Small intestine (tissue), 7 donors: Measurements from ENCODE around the gene CPED1. TPM values are rescaled to one million over a fixed set of nuclear protein-coding genes. Genes with fewer than 3 reads are reported as not detected.

ENCODE experiments used
- DNase-seq, 2 donors: peaks; one replicate each; pipeline versions ENCODE4 v3.0.0 to v3.0.0-alpha.2; 2013
- FAIRE-seq: peaks from 2 replicates; lab custom pipeline; 2012; peaks lifted over from hg19 to GRCh38; lab: Jason Lieb, UNC
- H3K27ac ChIP-seq, 3 donors: one replicate each; pipeline ENCODE4 v1.5.1; 2013; ENCODE audit warnings: low read length in 2 of 3, mild to moderate bottlenecking in 2 of 3, control low read depth in 1 of 3, inconsistent platforms in 1 of 3, low read depth in 1 of 3, moderate library complexity in 1 of 3
- H3K27me3 ChIP-seq, 3 donors: one replicate each; pipeline ENCODE4 v1.6.1; 2013; ENCODE audit warnings: low read length in 3 of 3, inconsistent platforms in 1 of 3; ENCODE audit not compliant: control insufficient read depth in 3 of 3, insufficient read depth in 3 of 3
- H3K36me3 ChIP-seq, 3 donors: one replicate each; pipeline ENCODE4 v1.6.1; 2013; ENCODE audit warnings: low read length in 3 of 3, inconsistent platforms in 1 of 3, low read depth in 1 of 3, mild to moderate bottlenecking in 1 of 3, moderate library complexity in 1 of 3; ENCODE audit not compliant: control insufficient read depth in 3 of 3, insufficient read depth in 2 of 3
- H3K4me1 ChIP-seq, 3 donors: one replicate each; pipeline ENCODE4 v1.6.1; 2013; ENCODE audit warnings: low read length in 2 of 3, inconsistent platforms in 1 of 3, low read depth in 1 of 3, mild to moderate bottlenecking in 1 of 3, moderate library complexity in 1 of 3; ENCODE audit not compliant: control insufficient read depth in 3 of 3, insufficient read depth in 2 of 3
- H3K4me3 ChIP-seq, 3 donors: one replicate each; pipeline ENCODE4 v1.5.1; 2013; ENCODE audit warnings: low read length in 3 of 3, control low read depth in 1 of 3, inconsistent platforms in 1 of 3, low read depth in 1 of 3, mild to moderate bottlenecking in 1 of 3, moderate library complexity in 1 of 3
- H3K9me3 ChIP-seq, 2 donors: one replicate each; pipeline ENCODE4 v1.6.1; 2013; ENCODE audit warnings: low read depth in 1 of 2, low read length in 1 of 2; ENCODE audit not compliant: control insufficient read depth in 2 of 2, insufficient read depth in 1 of 2
- WGBS, 3 donors: extraction: QIAGEN DNeasy Blood & Tissue Kit; methylation state at CpG; one replicate each; pipeline ENCODE4 v1.1.7; 2013; 5-methylcytosine and 5-hydroxymethylcytosine counted together
- polyA plus RNA-seq, 4 donors: library from polyadenylated mRNA; stranded (reverse) in 3 of 4; unstranded in 1 of 4; fragments of 200-250 nt in 3 of 4; fragments of 120-200 nt in 1 of 4; gene quantifications; one replicate each; pipeline versions ENCODE4 v1.2.1 to v1.2.3, GENCODE V29; 2013
- donor health status: healthy with polysubstance abuse.
- donor health status: control.
- donor health status: control.
- donor health status: Bipolar disorder and iron deficiency.
- donor health status: healthy.

Gene CPED1
- polyA plus RNA-seq, 4 donors, result 0.22 to 8.7 (median 1.9) TPM

DNA sequence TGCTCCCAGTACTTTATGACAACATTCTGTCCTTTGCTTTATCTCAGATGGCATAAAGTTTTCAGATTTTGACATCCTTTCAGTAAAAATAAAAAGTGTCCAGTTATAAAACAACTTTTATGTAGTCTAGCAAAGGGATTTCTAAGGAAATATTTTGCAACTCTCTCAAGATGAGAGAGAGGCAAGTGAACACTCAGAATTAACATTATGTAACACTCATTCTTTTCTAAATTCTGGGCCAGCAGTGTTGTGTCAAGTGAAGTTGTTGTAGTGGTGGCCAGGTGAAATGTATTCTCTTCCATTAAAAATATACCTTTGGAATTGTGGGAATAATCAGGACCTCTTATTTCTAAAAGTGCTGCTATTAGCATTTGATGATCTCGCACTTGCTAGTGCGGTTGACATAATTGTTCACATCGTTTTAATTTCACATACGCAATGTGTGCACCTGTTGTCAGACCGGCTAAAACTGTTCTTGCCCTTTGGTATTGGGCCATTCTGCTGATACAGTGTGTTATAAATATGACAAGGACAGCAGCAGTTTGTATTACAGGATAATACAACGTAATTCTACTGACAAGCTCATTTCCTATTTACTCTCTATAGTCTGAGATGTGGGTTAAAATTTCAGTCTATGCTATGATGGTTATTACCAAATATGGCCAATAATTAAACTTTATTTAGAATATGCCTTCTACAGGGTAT is 23.8 kb downstream of the CPED1 start:
- FAIRE-seq, result no peak

GRCh38 chr7:121012919-121013318 is 24.4 kb downstream of the CPED1 start:
- Histone ChIP-seq H3K4me3 (no peak overlapping the region), H3K27me3 (no peaks in the 10 kb centered on the region)
- no peak for FAIRE-seq

More for the DNA sequence above, 23.8 kb downstream of the CPED1 start:
- H3K4me3 ChIP-seq, result no peak overlapping the region
- DNase-seq, result no peak
- no peaks in the 10 kb centered on the region for H3K4me1 ChIP-seq
- H3K27me3 ChIP-seq, result no peaks in the 10 kb centered on the region
- no peak overlapping the region for H3K27ac ChIP-seq
- H3K36me3 ChIP-seq, result no peaks in the 10 kb centered on the region
- 47 to 82% (median 62%) methylated on average over 6 of the region's 6 CpGs for WGBS, 3 donors
- H3K9me3 ChIP-seq, result no peaks in the 10 kb centered on the region

DNA sequence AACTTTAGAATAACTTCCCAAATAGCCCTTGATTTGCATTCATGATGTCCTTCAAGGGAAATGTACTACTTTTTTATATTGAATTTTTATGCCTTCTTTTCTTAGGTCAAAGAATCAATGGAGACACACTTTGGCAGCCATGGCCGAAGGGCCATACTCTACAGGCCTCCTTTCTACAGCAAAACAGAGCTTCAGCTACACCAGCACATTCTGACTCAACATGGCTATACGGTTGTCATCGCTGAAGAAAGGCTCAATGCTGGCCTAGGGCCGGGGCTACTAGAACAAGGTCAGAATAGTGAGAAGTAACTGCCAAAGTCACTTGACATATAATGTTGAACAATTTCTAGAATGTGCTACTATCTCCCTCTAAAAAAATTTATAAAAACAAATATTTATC is 27.0 kb downstream of the CPED1 start:
- Histone ChIP-seq H3K4me3 (no peak overlapping the region), H3K9me3 (no peaks in the 10 kb centered on the region), H3K36me3 (no peaks in the 10 kb centered on the region), H3K4me1 (no peaks in the 10 kb centered on the region), H3K27me3 (no peaks in the 10 kb centered on the region), H3K27ac (no peak overlapping the region)
- FAIRE-seq (no peak), DNase-seq (no peak)
- 90 to 96% (median 91%) methylated on average over 4 of the region's 4 CpGs for WGBS, 3 donors

More at GRCh38 chr7:121012919-121013318, 24.4 kb downstream of the CPED1 start:
- no peak overlapping the region for H3K27ac ChIP-seq
- WGBS, 3 donors, result 72 to 79% (median 73%) methylated on average over 2 of the region's 2 CpGs
- no peaks in the 10 kb centered on the region for H3K4me1 ChIP-seq
- no peaks in the 10 kb centered on the region for H3K9me3 ChIP-seq
- no peak for DNase-seq
- H3K36me3 ChIP-seq, result no peaks in the 10 kb centered on the region

DNA sequence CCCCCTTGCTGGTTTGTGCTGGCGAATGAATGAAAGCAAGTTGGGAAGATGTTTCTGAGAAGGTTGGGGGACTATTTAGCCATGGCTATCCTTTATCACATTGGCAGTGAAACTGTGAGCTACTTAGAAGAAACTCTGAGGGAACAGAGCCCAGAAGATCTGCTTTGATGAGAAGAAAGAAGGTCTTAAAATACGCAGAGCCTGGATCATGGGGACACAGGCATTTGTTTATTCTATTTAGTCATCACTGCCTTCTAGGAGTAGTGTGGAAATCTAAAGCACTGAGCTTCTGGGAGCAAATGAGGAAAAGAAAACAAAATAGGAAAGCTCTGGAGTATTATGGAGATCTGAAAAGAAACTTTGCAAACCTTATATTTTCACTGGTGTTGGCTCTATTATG is 28.5 kb downstream of the CPED1 start:
- FAIRE-seq (no peak), DNase-seq (no peak)
- no peaks in the 10 kb centered on the region for H3K9me3 ChIP-seq
- no peaks in the 10 kb centered on the region for H3K27me3 ChIP-seq
- H3K4me3 ChIP-seq, result no peak overlapping the region
- 72 to 96% (median 83%) methylated on average over 2 of the region's 2 CpGs for WGBS, 3 donors
- peak overlapping the region in 1 of 3 donors; percentile 36 for H3K27ac ChIP-seq
- H3K36me3 ChIP-seq, result no peaks in the 10 kb centered on the region
- no peaks in the 10 kb centered on the region for H3K4me1 ChIP-seq

DNA sequence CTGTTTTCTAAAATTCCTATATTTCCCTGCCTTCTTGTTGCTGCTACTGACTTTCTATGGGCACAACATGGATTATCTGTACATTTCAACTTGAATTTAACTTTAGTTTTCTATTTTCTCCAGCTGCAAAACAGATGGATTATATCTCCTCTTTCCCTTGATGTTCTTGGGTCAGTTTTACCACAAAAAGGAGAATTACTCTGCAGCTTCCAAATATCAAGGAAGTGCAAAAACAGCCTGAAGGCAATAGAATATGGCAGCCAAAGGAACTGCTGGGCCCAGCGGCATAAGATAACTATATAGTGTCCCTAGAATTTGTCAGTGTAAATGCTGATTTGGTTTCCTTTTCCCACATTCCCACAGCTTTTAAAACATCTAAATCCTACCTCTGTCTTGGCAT is 29.1 kb downstream of the CPED1 start:
- no peaks in the 10 kb centered on the region for H3K4me1 ChIP-seq
- no peak for DNase-seq
- H3K9me3 ChIP-seq, result no peaks in the 10 kb centered on the region
- WGBS, 3 donors, result 77 to 93% (median 86%) methylated on average over 1 of the region's 1 CpG
- H3K27ac ChIP-seq, result peak overlapping the region in 1 of 3 donors; percentile 52
- H3K36me3 ChIP-seq, result no peaks in the 10 kb centered on the region
- no peaks in the 10 kb centered on the region for H3K27me3 ChIP-seq
- H3K4me3 ChIP-seq, result no peak overlapping the region
- FAIRE-seq, result no peak

GRCh38 chr7:121019018-121019417 is 30.5 kb downstream of the CPED1 start:
- Histone ChIP-seq H3K4me3 (no peak overlapping the region), H3K9me3 (no peaks in the 10 kb centered on the region), H3K27ac (no peak overlapping the region), H3K4me1 (peaks cover 0 to 6% (median 0%) of the 10 kb centered on the region in 3 donors), H3K36me3 (no peaks in the 10 kb centered on the region), H3K27me3 (no peaks in the 10 kb centered on the region)
- 69 to 83% (median 78%) methylated on average over 2 of the region's 2 CpGs for whole genome bisulfite sequencing, 3 donors
- no peak for DNase-seq
- FAIRE-seq, result no peak

DNA sequence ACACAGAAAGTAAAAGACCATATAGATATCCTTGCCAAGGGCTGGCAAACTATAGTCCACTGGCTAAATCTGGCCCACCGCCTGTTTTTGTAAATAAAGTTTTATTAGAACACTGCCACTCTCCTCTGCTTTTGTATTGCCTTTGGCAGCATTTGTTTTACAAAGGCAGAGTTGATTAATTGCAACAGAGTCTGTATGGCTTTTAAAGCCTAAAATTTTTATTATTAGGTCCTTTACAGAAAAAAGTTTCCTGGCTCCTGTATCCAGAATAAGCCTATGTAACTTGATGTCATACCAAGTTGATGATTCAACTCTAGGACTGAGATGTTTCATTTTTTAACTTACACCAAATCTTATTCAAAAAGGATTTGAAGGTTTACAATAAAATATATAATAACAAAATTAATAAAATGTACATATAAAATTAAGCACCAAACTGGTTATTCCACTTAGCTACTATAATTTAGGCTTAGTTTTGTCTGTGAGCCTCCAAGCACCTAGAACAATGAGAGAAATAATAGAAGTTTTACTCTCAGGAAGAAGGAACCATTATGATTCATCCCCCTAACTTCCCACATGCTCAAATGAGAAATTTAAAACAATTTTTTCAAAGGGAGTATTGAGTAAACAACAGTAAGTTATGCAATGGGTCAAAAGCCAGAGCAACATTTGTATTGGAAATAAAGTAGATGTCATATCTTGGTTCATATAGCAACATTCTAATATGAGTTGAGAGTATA is 31.9 kb downstream of the CPED1 start:
- no peaks in the 10 kb centered on the region for H3K9me3 ChIP-seq
- FAIRE-seq (no peak), DNase-seq (no peak)
- peaks cover 0 to 6% (median 0%) of the 10 kb centered on the region in 3 donors for H3K4me1 ChIP-seq
- no peaks in the 10 kb centered on the region for H3K36me3 ChIP-seq
- no peak overlapping the region for H3K4me3 ChIP-seq
- WGBS, 3 donors, result 87 to 97% (median 92%) methylated on average over 1 of the region's 1 CpG
- H3K27me3 ChIP-seq, result no peaks in the 10 kb centered on the region
- H3K27ac ChIP-seq, result peak overlapping the region in 1 of 3 donors; percentile 38

GRCh38 chr7:121020989-121021969 is 32.8 kb downstream of the CPED1 start:
- DNase-seq (no peak), FAIRE-seq (no peak)
- WGBS, 3 donors, result 54 to 58% (median 57%) methylated on average over 5 of the region's 5 CpGs
- Histone ChIP-seq H3K4me3 (no peak overlapping the region), H3K27ac (no peak overlapping the region), H3K4me1 (peaks cover 0 to 6% (median 0%) of the 10 kb centered on the region in 3 donors), H3K27me3 (no peaks in the 10 kb centered on the region), H3K36me3 (no peaks in the 10 kb centered on the region), H3K9me3 (no peaks in the 10 kb centered on the region)
